ENCODE results near the gene THAP10. TPM values are rescaled to one million over a fixed set of nuclear protein-coding genes. Genes with fewer than 3 reads are reported as not detected.

THAP10 gene
- total RNA-seq, 2 experiments from 2014 or later = not detected

- intact Hi-C loops (cut with DNase I, micrococcal nuclease) = no loop called here
- no peaks in the 10 kb centered on the region for H3K4me1 Mint-ChIP-seq (ENCODE audit: low read depth)
- no peak for TF ChIP-seq CTCF (IDR thresholded peaks at IDR 0.05)
- Histone ChIP-seq H3K4me1 (ENCODE audit: insufficient read depth, low read length) (no peaks in the 10 kb centered on the region), H3K4me3 (ENCODE audit: low read length) (no peak overlapping the region), H3K36me3 (ENCODE audit: insufficient read depth, low read length) (no peaks in the 10 kb centered on the region), H3K27ac (ENCODE audit: low read depth in 1 of 2, low read length in 2 of 2) (no peak overlapping the region), H3K27me3 (ENCODE audit: control insufficient read depth in 1 of 2, insufficient read depth in 2 of 2, low read length in 2 of 2) (no peaks in the 10 kb centered on the region), H3K9me3 (ENCODE audit: control insufficient read depth in 1 of 2, insufficient read depth in 1 of 2, low read length in 2 of 2) (no peaks in the 10 kb centered on the region)
- DNase-seq = no peak
- H3K27ac Mint-ChIP-seq = no peak overlapping the region
- no peak for ATAC-seq (ENCODE audit: poor library complexity)
- H3K4me3 Mint-ChIP-seq = no peak overlapping the region
- ChIA-PET POLR2A (no interaction called here), CTCF (no interaction called here)
- no peaks in the 10 kb centered on the region for H3K9me3 Mint-ChIP-seq
- peaks cover 19% of the 10 kb centered on the region for H3K27me3 Mint-ChIP-seq
- no peaks in the 10 kb centered on the region for H3K36me3 Mint-ChIP-seq (ENCODE audit: low read depth)
Observed at GRCh38 chr15:70866982-70867641, 25.1 kb downstream of the THAP10 start.

GRCh38 chr15:70863450-70864218, 28.6 kb downstream of the THAP10 start:
- Histone ChIP-seq H3K4me3 (ENCODE audit: low read length) (no peak overlapping the region), H3K9me3 (ENCODE audit: control insufficient read depth in 1 of 2, insufficient read depth in 1 of 2, low read length in 2 of 2) (no peaks in the 10 kb centered on the region), H3K27me3 (ENCODE audit: control insufficient read depth in 1 of 2, insufficient read depth in 2 of 2, low read length in 2 of 2) (peaks cover 0 to 3% of the 10 kb centered on the region in 2 experiments), H3K27ac (ENCODE audit: low read depth in 1 of 2, low read length in 2 of 2) (no peak overlapping the region), H3K4me1 (ENCODE audit: insufficient read depth, low read length) (no peaks in the 10 kb centered on the region), H3K36me3 (ENCODE audit: insufficient read depth, low read length) (no peaks in the 10 kb centered on the region)
- ChIA-PET POLR2A (interaction anchor here (0.8 kb wide), 1 partner anchor 587 kb away, joined by 3 read pairs; no protein-coding TSS in a partner anchor), CTCF (no interaction called here)
- Mint-ChIP-seq H3K36me3 (ENCODE audit: low read depth) (no peaks in the 10 kb centered on the region), H3K27ac (no peak overlapping the region), H3K9me3 (no peaks in the 10 kb centered on the region), H3K4me3 (no peak overlapping the region), H3K4me1 (ENCODE audit: low read depth) (no peaks in the 10 kb centered on the region), H3K27me3 (peaks cover 28% of the 10 kb centered on the region)
- DNase-seq (no peak), ATAC-seq (ENCODE audit: poor library complexity) (no peak)
- intact Hi-C loops (cut with DNase I, micrococcal nuclease) = no loop called here
- TF ChIP-seq CTCF (IDR thresholded peaks at IDR 0.05) = no peak

GRCh38 chr15:70859998-70860397, 32.2 kb downstream of the THAP10 start:
- ChIA-PET CTCF (no interaction called here), POLR2A (no interaction called here)
- no peaks in the 10 kb centered on the region for H3K9me3 Mint-ChIP-seq
- ATAC-seq (ENCODE audit: poor library complexity) (no peak), DNase-seq (no peak)
- no peaks in the 10 kb centered on the region for H3K36me3 ChIP-seq (ENCODE audit: insufficient read depth, low read length)
- intact Hi-C loops (cut with DNase I, micrococcal nuclease) = no loop called here
- no peak overlapping the region for H3K27ac ChIP-seq (ENCODE audit: low read depth in 1 of 2, low read length in 2 of 2)
- no peak for TF ChIP-seq CTCF (IDR thresholded peaks at IDR 0.05)
- no peak overlapping the region for H3K4me3 Mint-ChIP-seq
- H3K27me3 ChIP-seq (ENCODE audit: control insufficient read depth in 1 of 2, insufficient read depth in 2 of 2, low read length in 2 of 2) = peaks cover 7 to 21% of the 10 kb centered on the region in 2 experiments
- no peak overlapping the region for H3K27ac Mint-ChIP-seq
- H3K36me3 Mint-ChIP-seq (ENCODE audit: low read depth) = no peaks in the 10 kb centered on the region
- no peaks in the 10 kb centered on the region for H3K9me3 ChIP-seq (ENCODE audit: control insufficient read depth in 1 of 2, insufficient read depth in 1 of 2, low read length in 2 of 2)
- H3K4me1 Mint-ChIP-seq (ENCODE audit: low read depth) = no peaks in the 10 kb centered on the region
- H3K4me3 ChIP-seq (ENCODE audit: low read length) = no peak overlapping the region
- H3K27me3 Mint-ChIP-seq = peaks cover 48% of the 10 kb centered on the region
- H3K4me1 ChIP-seq (ENCODE audit: insufficient read depth, low read length) = no peaks in the 10 kb centered on the region
